Purkinje cell (primary cell): ENCODE data around the gene PRRT2. TPM values are rescaled to one million over a fixed set of nuclear protein-coding genes. Genes with fewer than 3 reads are reported as not detected.

Experiments
- polyA plus RNA-seq: library from polyadenylated mRNA; unstranded; fragments of >200 nt; fragmentation: Nextera tagmentation; gene quantifications from 2 replicates; pipeline ENCODE4 v1.2.1, GENCODE V29; 2014

PRRT2 gene
- 0.83 and 7.5 TPM in 2 replicates for polyA plus RNA-seq

GRCh38 chr16:29811896-29812665, at the start of gene PRRT2:
Gene PRRT2 (plus strand): TSS chr16:29812193. CDS start chr16:29813055, 862 bp downstream.

GRCh38 chr16:29777576-29778350, 34.2 kb upstream of the PRRT2 start, which contains the start of gene ZG16:
Gene ZG16 (plus strand): TSS chr16:29778256. CDS start chr16:29779267, 1,011 bp downstream.

GRCh38 chr16:29790183-29790948, 21.6 kb upstream of the PRRT2 start, which contains the start of gene KIF22:
Gene KIF22 (plus strand): TSS chr16:29790751. CDS start chr16:29790760, 9 bp downstream.

GRCh38 chr16:29806099-29806579, 5.9 kb upstream of the PRRT2 start, which contains the start of gene MAZ:
Gene MAZ (plus strand): TSS chr16:29806529. CDS start chr16:29806702, 173 bp downstream.

DNA sequence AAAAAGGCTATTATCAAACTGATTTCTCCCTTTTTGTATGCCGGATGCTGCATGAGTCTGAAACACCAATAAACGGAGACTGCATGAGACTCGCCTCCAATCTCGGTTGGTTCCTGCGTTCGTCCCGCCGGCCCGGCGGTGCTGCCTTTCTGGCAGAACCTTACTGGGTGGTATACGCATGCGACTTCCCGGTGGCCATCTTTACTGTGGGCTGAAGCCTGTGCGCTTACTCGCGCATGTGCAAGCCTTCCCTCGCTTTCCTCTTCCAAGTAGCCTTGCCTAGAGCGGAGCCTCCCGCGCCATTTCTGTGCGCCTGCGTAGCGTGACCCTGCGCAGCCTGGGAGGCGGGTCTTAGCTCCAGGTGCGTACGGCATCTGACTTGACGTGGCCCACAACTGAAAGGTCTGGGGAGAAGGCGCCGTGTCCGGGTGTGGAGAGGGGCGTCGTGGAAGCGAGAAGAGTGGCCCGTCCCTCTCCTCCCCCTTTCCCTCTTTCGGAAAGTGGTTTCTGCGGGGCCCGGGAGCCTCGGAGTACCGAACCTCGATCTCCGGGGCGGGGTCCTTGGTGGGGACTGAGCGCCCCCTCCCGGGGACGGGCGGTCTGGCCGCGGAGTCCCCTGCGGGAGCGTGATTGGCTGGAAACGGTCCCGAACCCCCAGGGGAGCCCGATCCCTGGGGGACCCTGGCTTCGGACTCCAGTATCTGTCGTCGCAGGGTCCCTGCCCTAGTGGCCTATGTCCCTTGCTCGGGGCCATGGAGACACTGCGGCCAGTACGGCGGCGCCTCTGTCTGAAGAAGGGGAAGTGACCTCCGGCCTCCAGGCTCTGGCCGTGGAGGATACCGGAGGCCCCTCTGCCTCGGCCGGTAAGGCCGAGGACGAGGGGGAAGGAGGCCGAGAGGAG, 4.0 kb downstream of the PRRT2 start, which contains the start of gene PAGR1:
Gene PAGR1, plus strand, starts transcription at position 360 of the 901 bp plus-strand sequence. Its CDS starts 374 bp downstream, at position 734.

GRCh38 chr16:29820271-29820701, 8.3 kb downstream of the PRRT2 start, which contains the start of gene MVP:
Gene MVP (plus strand): TSS chr16:29820462. CDS start chr16:29830550, 10,088 bp downstream.

DNA sequence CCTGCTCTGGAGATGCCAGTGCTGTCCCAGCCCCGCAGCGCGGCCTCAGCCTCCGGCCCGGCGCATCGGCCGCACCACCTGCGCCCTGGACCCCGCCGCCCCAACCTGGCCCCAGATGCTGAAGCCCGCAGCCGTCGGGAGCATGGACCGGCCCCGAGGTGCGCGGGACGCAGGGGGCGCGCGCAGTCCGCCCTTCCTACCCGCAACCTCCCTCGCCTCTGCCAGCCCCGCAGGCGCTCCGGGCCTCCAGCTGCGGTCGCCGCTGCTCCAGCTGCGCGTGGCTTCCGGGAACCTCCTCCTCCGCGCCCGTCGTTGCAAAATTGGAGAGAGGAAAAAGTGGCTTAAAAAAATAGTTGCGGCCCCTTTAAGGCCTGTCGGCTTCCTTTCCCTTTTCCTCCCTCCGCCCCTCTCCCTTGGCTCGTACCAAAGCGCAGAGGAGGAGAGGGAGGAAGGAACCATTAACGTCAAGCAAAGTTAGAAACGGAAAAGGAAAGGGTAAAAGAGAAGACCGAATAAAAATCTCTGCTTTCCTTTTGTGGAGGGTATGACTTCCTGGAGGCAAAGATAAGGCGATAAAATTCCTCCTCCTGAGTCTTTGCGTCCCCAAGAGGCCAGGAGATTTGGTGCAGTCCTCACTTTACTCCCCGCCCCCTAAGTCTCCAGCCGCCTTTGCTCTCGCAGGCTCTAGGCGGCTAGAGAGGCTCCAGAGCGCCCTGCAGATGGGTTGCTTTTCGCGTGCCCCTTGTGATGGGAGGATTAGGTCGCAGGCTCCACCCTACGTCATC, 51.1 kb downstream of the PRRT2 start, which contains the start of gene CDIPT:
Gene CDIPT, minus strand, starts transcription at position 343 of the 785 bp plus-strand sequence. CDS start 369 bp downstream, outside the sequence.

Other genes with a start within 250 kb of the PRRT2 start
- gene SPN, start 148.9 kb upstream of the PRRT2 start, polyA plus RNA-seq: not detected in 2 replicates
- 1.3 and 2.5 TPM in 2 replicates for gene QPRT, start 133.0 kb upstream of the PRRT2 start, polyA plus RNA-seq
- gene C16orf54, start 66.2 kb upstream of the PRRT2 start, polyA plus RNA-seq: not detected in 2 replicates
- gene ZG16, start 33.9 kb upstream of the PRRT2 start, polyA plus RNA-seq: not detected in 2 replicates
- 19.1 and 28.6 TPM in 2 replicates for gene KIF22, start 21.4 kb upstream of the PRRT2 start, polyA plus RNA-seq
- gene MAZ, start 5.7 kb upstream of the PRRT2 start, polyA plus RNA-seq: 2.0 and 5.5 TPM in 2 replicates
- gene PAGR1, start 4.0 kb downstream of the PRRT2 start, polyA plus RNA-seq: 5.4 and 6.4 TPM in 2 replicates
- gene MVP, start 8.3 kb downstream of the PRRT2 start, polyA plus RNA-seq: 0.56 and 0.76 TPM in 2 replicates
- gene CDIPT, start 51.0 kb downstream of the PRRT2 start, polyA plus RNA-seq: 38.9 and 58.0 TPM in 2 replicates
- gene SEZ6L2, start 87.4 kb downstream of the PRRT2 start, polyA plus RNA-seq: 97.4 and 138 TPM in 2 replicates
- gene ASPHD1, start 88.3 kb downstream of the PRRT2 start, polyA plus RNA-seq: 5.0 and 9.3 TPM in 2 replicates
- 11.7 and 17.7 TPM in 2 replicates for gene KCTD13, start 114.0 kb downstream of the PRRT2 start, polyA plus RNA-seq
- 19.7 TPM in 2 replicates for gene TMEM219, start 149.9 kb downstream of the PRRT2 start, polyA plus RNA-seq
- gene TAOK2, start 161.7 kb downstream of the PRRT2 start, polyA plus RNA-seq: 0.43 and 0.56 TPM in 2 replicates
- gene HIRIP3, start 183.4 kb downstream of the PRRT2 start, polyA plus RNA-seq: 3.3 and 6.6 TPM in 2 replicates
- gene INO80E, start 184.0 kb downstream of the PRRT2 start, polyA plus RNA-seq: 0.06 and 1.5 TPM in 2 replicates
- gene DOC2A, start 198.8 kb downstream of the PRRT2 start, polyA plus RNA-seq: 2.3 and 11.0 TPM in 2 replicates
- 0.36 TPM in 2 replicates for gene C16orf92, start 211.0 kb downstream of the PRRT2 start, polyA plus RNA-seq
- 0.71 TPM in 1 of 2 replicates, not detected in the other for gene TLCD3B, start 219.1 kb downstream of the PRRT2 start, polyA plus RNA-seq